Choroid plexus epithelial cell (primary cell): ENCODE data around the gene IVL.
A peak's percentile ranks its signal among the peaks of the same experiment; 100 is the strongest.

Experiments used
- DNase-seq: peaks from one replicate; pipeline ENCODE4 v3.0.0-alpha.2; 2010; ENCODE audit warnings: low read depth
- H3K4me3 ChIP-seq: 2 replicates; pipeline ENCODE4 v1.5.1; 2011; ENCODE audit warnings: low read depth, mild to moderate bottlenecking, control low read depth, low read length, moderate library complexity
- CTCF ChIP-seq: conservative IDR thresholded peaks from 2 replicates; pipeline ENCODE4 v1.5.1; 2011; ENCODE audit warnings: low read depth, mild to moderate bottlenecking, control low read depth, inconsistent platforms, low read length, moderate library complexity

IVL gene

GRCh38 chr1:152869808-152870419 lies 38.4 kb upstream of the IVL start:
- peak; percentile 69 for TF ChIP-seq CTCF
- H3K4me3 ChIP-seq: no peak overlapping the region
- peak; percentile 55 for DNase-seq

GRCh38 chr1:152870831-152871730 lies 37.3 kb upstream of the IVL start:
- DNase-seq: peak; percentile 1
- no peak overlapping the region for H3K4me3 ChIP-seq
- peak; percentile 7 for TF ChIP-seq CTCF

- no peak for DNase-seq
- H3K4me3 ChIP-seq: no peak overlapping the region
- no peak for TF ChIP-seq CTCF
These were observed 36.6 kb upstream of the IVL start for GRCh38 chr1:152871731-152872126.

DNA sequence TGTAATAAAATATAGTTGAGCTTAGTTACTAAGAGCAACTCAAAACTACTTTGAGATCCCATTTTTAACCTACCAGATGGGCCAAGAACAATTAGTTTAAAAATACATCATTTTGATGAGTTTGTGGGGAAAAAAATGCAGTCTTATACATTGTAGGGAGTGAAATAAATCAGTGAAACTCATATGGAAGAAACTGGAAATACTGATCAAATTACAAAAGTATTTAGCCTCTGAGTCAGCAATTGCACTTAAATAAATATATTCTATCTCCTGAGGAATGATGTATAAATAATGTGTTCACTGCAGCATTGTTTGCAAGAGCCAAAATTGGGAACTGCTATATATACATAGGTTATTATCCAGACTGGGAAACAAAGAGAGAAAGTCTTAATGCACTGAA lies 34.9 kb upstream of the IVL start:
- no peak overlapping the region for H3K4me3 ChIP-seq
- TF ChIP-seq CTCF: no peak
- no peak for DNase-seq

GRCh38 chr1:152876827-152877226 lies 31.5 kb upstream of the IVL start:
- DNase-seq: no peak
- H3K4me3 ChIP-seq: no peak overlapping the region
- no peak for TF ChIP-seq CTCF

DNA sequence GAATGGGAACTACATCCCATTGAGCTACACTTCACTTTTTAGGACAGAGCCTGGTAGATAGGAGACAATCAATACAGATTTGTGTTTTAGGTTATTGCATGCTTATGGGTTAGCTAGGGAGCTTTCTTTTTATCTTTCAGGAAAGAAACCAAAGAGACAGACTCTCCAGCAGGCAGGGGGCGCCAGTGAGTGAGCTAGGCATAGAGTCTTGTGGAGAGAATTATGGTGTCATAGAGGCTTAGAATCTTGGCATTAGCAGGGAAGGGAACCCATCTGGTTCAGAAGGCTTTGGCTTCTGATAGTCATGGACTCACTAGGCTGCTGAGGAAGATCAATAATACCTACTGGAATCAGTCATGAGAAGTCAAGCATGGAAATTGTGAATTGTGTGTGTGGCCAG lies 30.3 kb upstream of the IVL start, which contains the start of gene SMCP:
SMCP (plus strand) TSS at position 281 of the 400 bp plus-strand sequence. CDS start 6,101 bp downstream, outside the sequence.
- no peak for TF ChIP-seq CTCF
- DNase-seq: no peak
- no peak within 1 kb of the TSS for H3K4me3 ChIP-seq
